ENCODE measurements around the gene PPIA.

PPIA gene

GRCh38 chr7:44796504-44797328 lies at the start of gene PPIA:
TSS of gene PPIA (plus strand) at chr7:44796681. CDS start at chr7:44796725, 44 bp downstream.
- DNase-seq = peak; percentile 99

- DNase-seq = peak; percentile 96
These were observed 48.2 kb upstream of the PPIA start, which contains the start of gene ZMIZ2 for GRCh38 chr7:44748045-44748947. TSS of gene ZMIZ2 (plus strand) at chr7:44748847. CDS start at chr7:44756250, 7,403 bp downstream.

- no peak for DNase-seq
These were observed 47.3 kb upstream of the PPIA start for GRCh38 chr7:44748948-44749731.

DNA sequence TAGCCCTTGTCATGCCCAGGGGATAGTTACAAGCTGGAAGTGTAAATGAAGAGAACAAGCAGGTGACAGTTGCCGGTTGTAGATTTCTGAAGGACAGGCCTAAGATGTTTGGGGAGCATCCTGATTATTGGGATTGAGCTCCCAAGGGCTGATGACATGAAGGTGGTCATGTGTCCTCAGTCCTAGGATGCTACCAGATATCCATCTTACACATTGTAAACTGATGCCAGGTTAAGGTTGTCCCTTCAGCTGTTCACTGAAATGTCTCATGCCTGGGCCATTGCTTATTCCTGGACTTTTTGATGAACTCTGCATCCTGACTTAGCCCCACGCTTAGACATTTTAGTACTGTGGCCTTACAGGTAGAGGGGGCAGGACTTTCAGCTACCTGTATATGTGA lies 46.5 kb upstream of the PPIA start:
- DNase-seq = no peak

- DNase-seq = no peak
These were observed 46.1 kb upstream of the PPIA start for GRCh38 chr7:44750424-44750823.

- DNase-seq = no peak
These were observed 45.4 kb upstream of the PPIA start for GRCh38 chr7:44750921-44751571.

DNA sequence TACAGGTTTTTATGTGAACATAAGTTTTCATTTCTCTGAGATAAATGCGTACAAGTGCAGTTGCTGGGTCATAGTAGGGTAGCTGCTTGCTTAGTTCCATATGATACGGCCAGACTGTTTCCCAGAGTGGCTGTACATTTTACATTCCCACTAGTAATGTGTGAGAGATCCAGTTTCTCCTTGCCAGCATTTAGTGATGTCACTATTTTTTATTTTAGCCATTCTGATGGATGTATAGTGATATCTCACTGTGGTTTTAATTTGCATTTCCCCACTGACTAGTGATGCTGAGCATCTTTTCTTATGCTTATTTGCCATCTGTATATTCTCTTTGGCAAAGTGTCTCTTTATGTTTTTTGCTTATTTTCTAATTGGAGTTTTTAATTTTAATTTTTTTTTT lies 43.7 kb upstream of the PPIA start:
- DNase-seq = no peak

GRCh38 chr7:44754802-44755697 lies 41.4 kb upstream of the PPIA start:
- DNase-seq = no peak

DNA sequence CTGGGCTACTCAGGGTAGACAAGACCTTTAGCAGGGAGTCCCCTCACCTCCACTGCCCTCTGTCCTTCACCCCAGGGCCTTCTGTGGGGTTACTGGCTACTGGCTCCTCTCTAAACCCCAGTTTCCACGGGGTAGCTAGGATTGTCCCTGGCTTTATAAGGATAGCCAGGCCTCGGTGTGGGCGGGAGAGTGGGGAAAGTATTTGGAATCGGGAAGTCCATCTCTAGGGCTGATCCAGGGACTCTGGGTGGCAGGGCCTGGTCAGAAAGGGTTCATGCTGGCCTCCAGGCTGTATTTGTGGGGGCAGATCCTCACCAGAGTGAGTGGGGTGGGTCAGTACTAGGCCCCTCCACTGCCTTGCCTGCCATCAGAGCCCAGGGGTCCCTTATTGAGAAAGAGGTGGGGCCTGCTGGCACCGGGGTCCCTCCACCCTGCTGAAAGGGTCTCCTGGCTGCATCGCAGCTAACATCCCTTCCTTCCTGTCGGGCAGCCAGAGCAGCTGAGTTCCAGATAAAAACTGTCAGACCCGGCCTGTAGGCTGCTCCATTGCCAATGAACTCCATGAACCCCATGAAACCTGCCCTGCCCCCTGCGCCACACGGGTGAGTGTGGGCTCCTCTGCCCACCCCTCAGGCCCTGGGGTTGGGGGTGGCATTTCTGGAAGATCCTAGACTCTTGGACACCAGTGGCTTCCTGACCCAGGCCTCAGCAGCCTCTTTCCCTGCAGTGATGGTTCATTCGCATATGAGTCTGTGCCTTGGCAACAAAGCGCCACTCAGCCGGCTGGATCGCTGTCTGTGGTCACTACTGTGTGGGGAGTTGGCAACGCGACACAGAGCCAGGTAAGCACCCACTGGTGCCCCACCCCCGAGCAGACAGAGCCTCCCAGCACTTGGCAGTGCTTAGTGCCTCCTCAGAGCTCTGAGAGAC lies 40.5 kb upstream of the PPIA start:
- no peak for DNase-seq

DNA sequence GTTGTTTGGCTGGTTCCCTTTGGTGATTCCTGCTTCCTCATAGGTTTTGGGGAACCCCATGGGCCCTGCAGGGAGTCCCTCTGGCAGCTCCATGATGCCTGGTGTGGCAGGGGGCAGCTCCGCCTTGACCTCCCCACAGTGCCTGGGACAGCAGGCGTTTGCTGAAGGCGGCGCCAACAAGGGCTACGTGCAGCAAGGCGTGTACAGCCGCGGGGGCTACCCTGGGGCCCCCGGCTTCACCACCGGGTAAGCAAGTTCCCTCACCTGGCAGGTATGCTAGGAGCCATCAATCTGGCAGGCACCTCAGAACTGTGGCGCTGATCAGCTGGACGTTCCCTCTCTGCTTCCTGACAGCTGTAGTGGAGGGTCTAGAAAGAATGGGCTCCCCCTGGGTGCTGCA lies 39.6 kb upstream of the PPIA start:
- no peak for DNase-seq

DNA sequence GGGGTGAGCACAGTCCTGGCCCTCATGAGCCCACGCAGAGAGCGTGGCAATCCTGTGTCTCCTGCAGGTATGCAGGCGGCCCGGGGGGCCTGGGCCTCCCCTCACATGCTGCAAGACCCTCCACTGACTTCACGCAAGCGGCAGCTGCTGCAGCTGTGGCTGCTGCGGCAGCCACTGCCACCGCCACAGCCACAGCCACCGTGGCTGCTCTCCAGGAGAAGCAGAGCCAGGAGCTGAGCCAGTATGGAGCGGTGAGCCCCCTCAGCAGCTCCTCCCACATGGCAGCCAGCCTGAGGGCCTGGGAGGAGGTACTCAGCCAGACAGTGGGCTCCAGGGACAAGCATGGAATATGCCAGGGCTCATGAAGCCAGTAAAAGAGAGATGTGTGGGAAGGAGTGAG lies 39.2 kb upstream of the PPIA start:
- DNase-seq = no peak

DNA sequence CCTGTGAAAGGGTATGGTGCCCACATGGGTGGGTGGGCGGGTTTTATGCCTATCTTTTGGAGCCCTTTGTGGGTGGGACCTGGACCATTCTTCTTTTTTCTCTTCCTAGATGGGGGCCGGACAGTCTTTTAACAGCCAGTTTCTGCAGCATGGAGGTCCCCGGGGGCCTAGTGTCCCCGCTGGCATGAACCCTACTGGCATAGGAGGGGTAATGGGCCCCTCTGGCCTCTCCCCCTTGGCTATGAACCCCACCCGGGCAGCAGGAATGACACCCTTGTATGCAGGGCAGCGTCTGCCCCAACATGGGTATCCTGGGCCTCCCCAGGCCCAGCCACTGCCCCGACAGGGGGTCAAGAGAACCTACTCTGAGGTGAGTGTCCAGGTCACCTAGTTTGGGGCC lies 38.7 kb upstream of the PPIA start:
- no peak for DNase-seq

DNA sequence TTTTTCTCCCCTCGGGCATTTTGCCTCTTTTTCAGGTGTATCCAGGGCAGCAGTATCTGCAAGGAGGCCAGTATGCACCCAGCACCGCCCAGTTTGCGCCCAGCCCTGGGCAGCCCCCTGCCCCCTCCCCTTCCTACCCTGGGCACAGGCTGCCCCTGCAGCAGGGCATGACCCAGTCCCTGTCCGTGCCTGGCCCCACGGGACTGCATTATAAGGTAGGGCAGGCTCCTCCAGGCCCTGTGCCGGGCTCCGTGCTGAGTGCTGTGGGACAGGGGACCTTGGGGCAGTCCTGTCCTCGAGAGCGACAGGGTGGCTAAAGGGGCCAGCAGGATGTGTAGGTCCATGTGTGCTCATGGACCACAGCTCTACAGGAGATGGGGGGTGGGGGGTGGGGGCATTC lies 37.2 kb upstream of the PPIA start:
- peak; percentile 46 for DNase-seq

DNA sequence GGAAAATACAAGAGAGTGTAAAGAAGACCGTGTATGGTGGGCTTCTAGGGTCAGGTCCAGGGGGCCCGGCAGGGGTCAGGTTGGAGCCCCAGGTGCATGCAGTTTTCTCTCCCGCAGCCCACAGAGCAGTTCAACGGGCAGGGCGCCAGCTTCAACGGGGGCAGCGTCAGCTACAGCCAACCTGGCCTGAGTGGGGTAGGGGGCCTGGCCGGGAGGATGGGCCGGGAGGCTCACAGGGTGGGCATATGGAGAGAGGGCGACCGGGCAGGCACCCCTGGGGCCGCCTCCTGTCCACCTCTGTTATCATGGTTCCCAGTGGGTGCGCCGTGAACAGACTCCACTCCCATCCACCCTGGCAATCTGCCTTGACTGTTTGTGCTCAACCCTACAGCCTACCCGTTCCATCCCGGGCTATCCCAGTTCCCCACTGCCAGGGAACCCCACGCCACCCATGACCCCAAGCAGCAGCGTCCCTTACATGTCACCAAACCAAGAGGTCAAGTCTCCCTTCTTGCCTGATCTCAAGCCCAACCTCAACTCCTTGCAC lies 36.4 kb upstream of the PPIA start:
- no peak for DNase-seq

GRCh38 chr7:44761207-44762161 lies 35.0 kb upstream of the PPIA start:
- peak; percentile 76 for DNase-seq

GRCh38 chr7:44762300-44762699 lies 34.2 kb upstream of the PPIA start:
- DNase-seq = no peak

GRCh38 chr7:44762726-44763522 lies 33.6 kb upstream of the PPIA start:
- no peak for DNase-seq

DNA sequence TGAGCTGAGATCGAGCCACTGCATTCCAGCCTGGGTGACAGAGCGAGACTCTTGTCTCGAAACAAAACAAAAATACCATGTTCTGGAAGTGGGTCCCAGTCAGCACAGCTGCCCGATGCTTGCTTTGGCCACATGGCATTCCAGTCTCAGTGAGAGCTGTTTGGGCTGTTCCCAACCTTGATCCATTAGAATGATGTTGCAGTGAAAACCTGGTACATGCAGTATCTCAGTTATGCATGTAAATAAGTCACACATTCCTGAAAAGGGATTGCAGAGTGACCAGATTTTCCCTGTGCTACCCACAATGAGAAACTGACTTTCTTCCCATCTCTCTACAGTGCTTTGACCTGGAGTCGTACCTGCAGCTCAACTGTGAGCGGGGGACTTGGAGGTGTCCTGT lies 32.4 kb upstream of the PPIA start:
- no peak for DNase-seq

Measured in islet precursor cell (in vitro differentiated cells).